ENCODE data around the gene PLAAT4. TPM values are rescaled to one million over a fixed set of nuclear protein-coding genes. Genes with fewer than 3 reads are reported as not detected.

The PLAAT4 gene
- total and polyA plus RNA-seq, 2 experiments from 2014 or later, result 0.65 to 0.84 TPM

- in situ Hi-C loops (cut with MboI), result no loop called here
- H3K27me3 ChIP-seq (replicated peaks; ENCODE audit: insufficient read depth), result no peaks in the 10 kb centered on the region
- no peaks in the 10 kb centered on the region for H3F3A ChIP-seq (ENCODE audit: insufficient read depth)
- H2AFZ ChIP-seq, result no peak overlapping the region
- H3K9me3 ChIP-seq (ENCODE audit: low read depth), result no peaks in the 10 kb centered on the region
- no peak overlapping the region for H3K9ac ChIP-seq
- DNase-seq, result no peak
- no peak overlapping the region for H3K27ac ChIP-seq
- no peaks in the 10 kb centered on the region for H3K36me3 ChIP-seq (ENCODE audit: low read depth)
- no peak overlapping the region for H3K4me2 ChIP-seq (ENCODE audit: unreplicated experiment)
- H3K4me1 ChIP-seq (ENCODE audit: insufficient read depth), result 0 out of 2 replicates have a peak, but pooled peaks cover 5% of the 10 kb centered on the region
- no peaks in the 10 kb centered on the region for H4K20me1 ChIP-seq (ENCODE audit: insufficient read depth)
- TF ChIP-seq EZH2phosphoT487 (IDR thresholded peaks at IDR 0.05; ENCODE audit: insufficient read depth, low read depth) (no peak), EZH2 (IDR thresholded peaks at IDR 0.05; ENCODE audit: insufficient read depth, poor library complexity, severe bottlenecking) (no peak)
- H3K4me3 ChIP-seq, result no peak overlapping the region
- 73 to 81% methylated on average over 5 of the region's 5 CpGs for WGBS, 2 experiments (ENCODE audit: low coverage in 1 of 2, low lambda C conversion rate in 2 of 2, missing lambda C conversion rate in 2 of 2)
- no peaks in the 10 kb centered on the region for H3K9me2 ChIP-seq (ENCODE audit: insufficient read depth)
- no peaks in the 10 kb centered on the region for H3K79me2 ChIP-seq (ENCODE audit: insufficient read depth)
Observed at GRCh38 chr11:63517156-63517555, 19.5 kb upstream of the PLAAT4 start.

GRCh38 chr11:63518548-63518947, 18.1 kb upstream of the PLAAT4 start:
- H3K79me2 ChIP-seq (ENCODE audit: insufficient read depth), result no peaks in the 10 kb centered on the region
- in situ Hi-C loops (cut with MboI), result no loop called here
- H3K9me3 ChIP-seq (ENCODE audit: low read depth), result no peaks in the 10 kb centered on the region
- H3K4me3 ChIP-seq, result no peak overlapping the region
- H3K9me2 ChIP-seq (ENCODE audit: insufficient read depth), result no peaks in the 10 kb centered on the region
- 0 out of 2 replicates have a peak, but pooled peaks cover 5% of the 10 kb centered on the region for H3K4me1 ChIP-seq (ENCODE audit: insufficient read depth)
- H3K36me3 ChIP-seq (ENCODE audit: low read depth), result no peaks in the 10 kb centered on the region
- H3K27me3 ChIP-seq (replicated peaks; ENCODE audit: insufficient read depth), result no peaks in the 10 kb centered on the region
- no peak overlapping the region for H3K27ac ChIP-seq
- H3K4me2 ChIP-seq (ENCODE audit: unreplicated experiment), result no peak overlapping the region
- 3 to 10% methylated on average over 1 of the region's 1 CpG for WGBS, 2 experiments (ENCODE audit: low coverage in 1 of 2, low lambda C conversion rate in 2 of 2, missing lambda C conversion rate in 2 of 2)
- TF ChIP-seq EZH2 (IDR thresholded peaks at IDR 0.05; ENCODE audit: insufficient read depth, poor library complexity, severe bottlenecking), result no peak
- no peak for TF ChIP-seq EZH2phosphoT487 (IDR thresholded peaks at IDR 0.05; ENCODE audit: insufficient read depth, low read depth)
- H2AFZ ChIP-seq, result no peak overlapping the region
- no peak overlapping the region for H3K9ac ChIP-seq
- H3F3A ChIP-seq (ENCODE audit: insufficient read depth), result no peaks in the 10 kb centered on the region
- peak; percentile 23 for DNase-seq
- H4K20me1 ChIP-seq (ENCODE audit: insufficient read depth), result no peaks in the 10 kb centered on the region

GRCh38 chr11:63520606-63521170, 15.9 kb upstream of the PLAAT4 start:
- DNase-seq, result peak; percentile 16
- Histone ChIP-seq H3K9ac (no peak overlapping the region), H3K9me3 (ENCODE audit: low read depth) (no peaks in the 10 kb centered on the region), H3K79me2 (ENCODE audit: insufficient read depth) (no peaks in the 10 kb centered on the region), H4K20me1 (ENCODE audit: insufficient read depth) (no peaks in the 10 kb centered on the region), H3K9me2 (ENCODE audit: insufficient read depth) (no peaks in the 10 kb centered on the region), H3K27ac (no peak overlapping the region), H3K4me1 (ENCODE audit: insufficient read depth) (0 out of 2 replicates have a peak, but pooled peaks cover 5% of the 10 kb centered on the region), H3K4me3 (no peak overlapping the region), H3K27me3 (replicated peaks; ENCODE audit: insufficient read depth) (no peaks in the 10 kb centered on the region), H3K36me3 (ENCODE audit: low read depth) (no peaks in the 10 kb centered on the region), H3K4me2 (ENCODE audit: unreplicated experiment) (no peak overlapping the region), H2AFZ (no peak overlapping the region), H3F3A (ENCODE audit: insufficient read depth) (no peaks in the 10 kb centered on the region)
- TF ChIP-seq EZH2 (IDR thresholded peaks at IDR 0.05; ENCODE audit: insufficient read depth, poor library complexity, severe bottlenecking) (no peak), EZH2phosphoT487 (IDR thresholded peaks at IDR 0.05; ENCODE audit: insufficient read depth, low read depth) (no peak)
- WGBS, 2 experiments (ENCODE audit: low coverage in 1 of 2, low lambda C conversion rate in 2 of 2, missing lambda C conversion rate in 2 of 2), result 38 to 41% methylated on average over 5 of the region's 5 CpGs
- in situ Hi-C loops (cut with MboI), result no loop called here

GRCh38 chr11:63521896-63522295, 14.7 kb upstream of the PLAAT4 start:
- TF ChIP-seq EZH2phosphoT487 (IDR thresholded peaks at IDR 0.05; ENCODE audit: insufficient read depth, low read depth) (no peak), EZH2 (IDR thresholded peaks at IDR 0.05; ENCODE audit: insufficient read depth, poor library complexity, severe bottlenecking) (no peak)
- Histone ChIP-seq H3K9me3 (ENCODE audit: low read depth) (no peaks in the 10 kb centered on the region), H4K20me1 (ENCODE audit: insufficient read depth) (no peaks in the 10 kb centered on the region), H3K4me3 (no peak overlapping the region), H3K79me2 (ENCODE audit: insufficient read depth) (no peaks in the 10 kb centered on the region), H3K27me3 (replicated peaks; ENCODE audit: insufficient read depth) (no peaks in the 10 kb centered on the region), H3K36me3 (ENCODE audit: low read depth) (no peaks in the 10 kb centered on the region), H3K9me2 (ENCODE audit: insufficient read depth) (no peaks in the 10 kb centered on the region), H3K27ac (no peak overlapping the region), H3K4me2 (ENCODE audit: unreplicated experiment) (no peak overlapping the region), H3F3A (ENCODE audit: insufficient read depth) (no peaks in the 10 kb centered on the region), H2AFZ (no peak overlapping the region), H3K4me1 (ENCODE audit: insufficient read depth) (0 out of 2 replicates have a peak, but pooled peaks cover 5% of the 10 kb centered on the region), H3K9ac (no peak overlapping the region)
- WGBS, 2 experiments (ENCODE audit: low coverage in 1 of 2, low lambda C conversion rate in 2 of 2, missing lambda C conversion rate in 2 of 2), result 34 to 47% methylated on average over 2 of the region's 2 CpGs
- in situ Hi-C loops (cut with MboI), result no loop called here
- DNase-seq, result no peak
